Hematopoietic multipotent progenitor cell (in vitro differentiated cells): ENCODE results near the gene PHLPP2. TPM values are rescaled to one million over a fixed set of nuclear protein-coding genes. Genes with fewer than 3 reads are reported as not detected.
"Not testable (repeated sequence)": the region's sequence is repeated elsewhere in the genome, so short reads cannot be mapped to it uniquely, and the experiment has no call there.

Source experiments
- DNase-seq, 3 donors: peaks; one replicate each; pipeline ENCODE4 v3.0.0-alpha.2; 2011 to 2015; ENCODE audit warnings: low read depth in 2 of 3, low spot score in 2 of 3
- small RNA-seq: library from RNA; depleted of rRNA; stranded (forward); fragments of <200 nt; gene quantifications from one replicate; pipeline ENCODE3, GENCODE V24; 2012
- total RNA-seq: library from RNA; depleted of rRNA; stranded (reverse); fragments of >200 nt; gene quantifications from one replicate; pipeline ENCODE4 v1.2.3, GENCODE V29; 2012

PHLPP2 gene
- total RNA-seq, 1 donor = 3.8 TPM

DNA sequence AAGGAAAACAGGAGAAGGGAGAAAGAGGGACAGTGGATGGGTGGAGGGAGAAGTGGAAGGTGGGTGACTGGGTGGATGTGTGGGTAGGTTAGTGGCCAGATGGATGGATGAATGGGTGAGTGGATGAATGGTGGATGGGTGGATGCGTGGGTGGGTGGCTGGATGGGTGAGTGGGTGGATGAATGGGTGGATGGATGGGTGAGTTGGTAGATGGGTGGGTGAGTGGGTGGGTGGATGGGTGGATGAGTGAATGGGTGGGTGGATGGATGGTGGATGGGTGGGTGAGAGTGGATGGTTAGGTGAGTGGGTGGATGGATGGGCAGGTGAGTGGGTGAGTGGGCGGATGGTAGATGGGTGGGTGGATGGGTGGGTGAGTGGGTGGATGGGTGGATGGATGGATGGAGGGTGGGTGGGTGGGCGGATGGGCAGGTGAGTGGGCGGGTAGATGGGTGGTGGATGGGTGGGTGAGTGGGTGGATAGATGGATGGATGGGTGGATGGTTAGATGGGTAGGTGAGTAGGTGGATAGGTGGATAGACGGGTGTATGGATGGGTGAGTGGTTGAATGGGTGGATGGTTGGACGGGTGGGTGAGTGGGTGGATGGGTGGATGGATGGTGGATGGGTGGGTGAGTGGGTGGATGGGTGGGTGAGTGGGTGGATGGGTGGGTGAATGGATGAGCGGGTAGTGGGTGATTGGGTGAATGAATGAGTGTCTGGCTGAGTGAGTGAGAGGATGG, 99.2 kb downstream of the PHLPP2 start:
- DNase-seq = no peak

DNA sequence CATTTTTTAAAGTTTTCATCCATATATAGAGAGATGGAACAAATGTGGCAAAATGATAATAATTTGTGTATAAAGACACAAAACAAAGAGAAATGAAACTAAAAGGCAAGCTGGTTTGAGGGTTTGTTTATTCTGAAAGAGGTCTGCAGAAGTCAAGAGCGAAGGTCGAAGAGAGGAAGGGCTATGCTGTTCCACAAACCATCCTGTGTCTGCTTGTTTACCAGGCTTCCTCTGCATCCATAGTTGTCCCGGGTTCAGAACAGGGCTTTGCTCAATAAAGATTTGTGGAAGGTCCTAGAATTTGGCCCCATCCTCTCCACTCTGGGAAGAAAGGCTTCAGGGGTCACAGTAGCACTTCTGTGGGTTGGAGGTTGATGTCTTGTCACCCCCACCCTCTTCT, 100.9 kb downstream of the PHLPP2 start:
- no peak for DNase-seq

DNA sequence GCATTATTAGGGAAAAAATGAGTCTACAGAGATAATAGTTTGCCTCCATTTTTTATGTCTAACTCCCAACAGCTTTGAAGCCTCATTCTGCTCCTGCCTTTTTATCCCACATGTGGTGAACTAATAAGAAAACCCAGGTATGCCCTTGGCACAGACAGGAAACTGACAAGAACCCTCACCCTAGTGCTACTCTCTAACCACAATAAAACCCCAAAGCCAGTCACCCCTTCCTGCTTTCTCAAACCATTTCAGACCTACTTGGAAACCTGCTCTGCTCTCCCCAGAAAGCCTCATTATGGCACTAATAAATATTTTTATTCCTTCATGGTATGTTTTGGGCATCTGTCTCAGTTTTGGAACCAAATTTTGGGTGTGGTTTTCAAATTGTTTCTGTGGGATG, 102.4 kb downstream of the PHLPP2 start:
- DNase-seq = peak in 2 of 3 donors; percentile 23 to 26

DNA sequence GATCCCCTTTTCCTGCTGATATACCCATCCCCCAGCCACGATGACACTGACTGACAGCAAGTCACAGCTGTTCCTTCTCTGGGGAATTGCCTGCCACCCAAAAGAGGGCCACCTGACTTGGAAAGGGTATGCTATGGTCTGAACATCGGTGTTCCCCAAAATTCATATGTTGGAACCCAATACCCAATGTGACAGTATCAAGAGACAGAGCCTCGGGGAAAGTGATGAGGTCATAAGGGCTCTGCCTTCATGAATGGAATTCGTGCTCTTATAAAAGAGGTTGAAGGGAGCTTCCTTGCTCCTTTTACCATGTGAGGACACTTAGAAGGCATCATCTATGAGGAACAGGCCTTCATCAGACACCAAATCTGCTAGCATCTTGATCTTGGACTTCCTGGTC, 106.1 kb downstream of the PHLPP2 start:
- DNase-seq = no peak

DNA sequence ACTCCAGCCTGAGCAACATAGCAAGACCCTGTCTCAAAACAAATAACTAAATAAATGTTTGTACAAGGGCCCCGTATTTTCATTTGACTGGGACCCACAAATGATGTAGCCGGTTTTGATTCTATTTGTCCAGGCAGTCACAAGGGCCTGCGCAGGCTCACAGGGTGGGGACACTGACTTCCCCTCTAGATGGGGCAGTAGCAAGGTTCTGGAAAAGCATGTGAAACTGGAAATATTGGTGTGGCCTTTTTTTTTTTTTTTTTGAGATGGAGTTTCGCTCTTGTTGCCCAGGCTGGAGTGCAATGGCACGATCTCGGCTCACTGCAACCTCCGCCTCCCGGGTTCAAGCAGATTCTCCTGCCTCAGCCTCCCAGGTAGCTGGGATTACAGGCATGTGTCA, 109.5 kb downstream of the PHLPP2 start:
- not testable (repeated sequence) for DNase-seq

DNA sequence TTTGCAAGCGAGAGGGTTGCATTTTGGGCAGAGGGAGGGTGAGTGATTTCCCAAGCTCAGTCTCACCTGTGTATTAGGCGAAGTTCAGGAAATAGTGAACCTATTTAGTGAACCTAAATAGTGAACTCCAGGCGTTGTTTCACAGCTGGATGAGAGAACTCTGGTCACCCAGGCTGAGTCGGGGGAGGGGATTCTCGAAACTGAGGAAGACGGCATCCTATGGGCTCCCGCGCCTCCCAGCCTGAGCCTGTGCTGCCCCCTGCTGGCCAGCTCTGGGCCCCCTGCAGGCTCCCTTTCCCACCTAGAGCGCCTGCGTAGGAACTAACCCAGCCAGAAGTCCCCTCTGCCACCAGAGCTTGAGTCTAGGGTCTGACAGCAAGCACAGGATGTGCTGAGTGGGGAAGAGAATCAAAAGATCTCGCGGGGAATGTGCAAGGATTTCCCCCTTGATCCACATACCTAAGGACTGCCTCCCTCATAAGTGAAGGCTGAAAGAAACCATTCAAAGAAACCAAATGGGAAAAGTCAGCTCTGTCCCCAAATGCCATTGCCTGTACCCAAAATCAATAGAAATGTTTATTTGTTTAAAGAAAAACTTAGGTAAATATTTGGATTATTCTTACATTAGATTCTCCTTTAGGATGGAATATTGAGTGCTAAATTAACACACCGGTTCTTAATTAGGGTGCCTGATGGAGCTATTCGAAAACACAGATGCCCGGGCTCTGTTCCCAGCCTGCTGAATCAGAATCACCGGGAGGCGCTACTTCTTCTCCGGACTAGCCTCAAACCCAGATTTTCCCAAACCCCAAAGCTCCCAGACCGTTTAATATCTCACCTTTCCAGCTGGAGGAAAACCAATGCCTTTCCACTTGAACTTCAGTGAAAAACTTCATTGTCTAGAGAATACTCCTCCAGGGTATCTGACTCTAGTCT, 113.3 kb downstream of the PHLPP2 start:
- peak; percentile 53 to 75 (median 65) for DNase-seq

DNA sequence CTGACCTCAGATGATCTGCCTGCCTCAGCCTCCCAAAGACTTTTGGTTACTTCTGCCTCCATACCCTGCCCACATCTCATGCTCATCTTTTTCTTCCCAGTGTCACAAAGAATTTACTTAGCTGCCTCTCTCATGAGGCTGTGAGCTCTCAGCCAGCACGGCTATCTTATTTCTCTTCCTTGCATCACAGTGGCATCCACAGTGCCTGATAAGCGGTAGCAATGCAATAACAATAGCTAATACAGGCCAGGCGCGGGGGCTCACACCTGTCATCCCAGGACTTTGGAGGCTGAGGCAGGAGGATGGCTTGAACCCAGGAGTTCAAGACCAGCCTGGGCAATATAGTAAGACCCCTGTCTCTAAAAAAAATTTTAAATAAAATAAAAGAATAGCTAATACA, 114.1 kb downstream of the PHLPP2 start:
- no peak for DNase-seq

DNA sequence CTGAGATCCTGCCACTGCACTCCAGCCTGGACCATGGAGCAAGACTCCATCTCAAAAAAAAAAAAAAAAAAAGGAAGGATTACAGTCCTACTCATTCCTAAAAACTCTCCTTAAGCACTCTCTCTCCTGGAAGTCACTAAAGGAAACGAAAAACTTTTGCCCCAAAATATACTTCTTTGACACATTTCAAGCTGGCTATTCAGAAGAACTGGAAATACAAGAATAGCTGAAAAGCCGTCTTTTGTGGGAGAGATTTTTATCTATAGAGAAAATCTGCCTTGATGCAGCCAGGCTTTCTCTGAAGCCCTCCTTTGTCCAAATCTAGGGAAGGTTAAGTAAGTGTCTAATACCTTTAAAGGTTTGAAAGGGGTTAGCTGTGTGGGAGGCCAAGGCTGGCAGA, 115.4 kb downstream of the PHLPP2 start:
- DNase-seq = no peak

DNA sequence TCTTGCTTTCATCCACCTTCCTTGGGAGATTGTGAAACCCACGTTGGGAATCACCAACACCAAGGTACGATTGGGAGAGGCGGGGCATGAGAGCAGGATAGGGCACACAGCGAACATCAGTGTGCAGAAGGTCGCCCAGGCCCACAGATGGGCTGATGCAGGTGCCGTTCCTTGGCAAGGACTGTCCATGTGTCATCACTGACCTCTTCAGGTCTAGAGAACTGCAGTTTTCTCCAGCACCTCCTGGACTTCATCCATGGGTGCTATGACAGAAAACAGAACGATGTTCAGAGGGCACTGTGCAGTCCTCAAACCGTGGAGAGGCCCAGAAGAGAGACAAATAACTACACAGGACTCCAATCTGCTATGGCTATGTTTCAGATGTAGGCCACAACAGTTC, 123.7 kb downstream of the PHLPP2 start:
- no peak for DNase-seq

DNA sequence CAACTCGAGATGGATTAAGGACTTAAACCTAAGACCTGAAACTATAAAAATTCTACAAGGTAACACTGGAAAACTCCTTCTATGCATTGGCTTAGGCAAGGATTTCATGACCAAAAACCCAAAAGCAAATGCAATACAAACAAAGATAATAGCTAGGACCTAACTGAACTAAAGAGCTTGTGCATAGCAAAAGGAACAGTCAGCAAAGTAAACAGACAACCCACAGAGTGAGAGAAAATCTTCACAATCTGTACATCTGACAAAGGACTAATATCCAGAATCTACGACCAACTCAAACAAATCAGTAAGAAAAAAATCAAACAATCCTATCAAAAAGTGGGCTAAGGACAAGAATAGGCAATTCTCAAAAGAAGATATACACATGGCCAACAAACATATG, 126.1 kb downstream of the PHLPP2 start:
- DNase-seq = not testable (repeated sequence)

DNA sequence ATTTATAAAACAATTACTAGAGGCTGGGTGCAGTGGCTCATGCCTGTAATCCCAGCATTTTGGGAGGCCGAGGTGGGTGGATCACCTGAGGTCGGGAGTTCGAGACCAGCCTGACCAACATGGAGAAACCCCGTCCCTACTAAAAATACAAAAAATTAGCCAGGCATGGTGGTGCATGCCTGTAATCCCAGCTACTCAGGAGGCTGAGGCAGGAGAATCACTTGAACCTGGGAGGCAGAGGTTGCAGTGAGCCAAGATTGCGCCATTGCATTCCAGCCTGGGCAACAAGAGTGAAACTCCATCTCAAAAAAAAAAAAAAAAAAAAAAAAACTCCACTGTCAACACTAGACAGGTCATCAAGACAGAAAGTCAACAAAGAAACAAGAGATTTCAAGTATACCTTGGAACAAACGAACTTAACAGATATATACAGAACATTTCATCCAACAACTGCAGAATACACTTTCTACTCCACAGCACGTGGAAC, 129.1 kb downstream of the PHLPP2 start:
- DNase-seq = not testable (repeated sequence)

Small RNAs within 50 kb of the gene (small RNA-seq; reads per million reads assigned to genes)
- gene RNU6-208P = not detected
- gene SNORA70D = 0.20 reads per million
- gene SNORD71 = 2,912 reads per million, percentile 99 among the genes with 10 or more reads in this experiment

Other genes with a start within 250 kb of the PHLPP2 start
- 3.5 TPM for gene ZNF19, start 235.4 kb downstream of the PHLPP2 start, total RNA-seq
- gene CHST4, start 198.3 kb downstream of the PHLPP2 start, total RNA-seq = not detected
- gene TAT, start 147.6 kb downstream of the PHLPP2 start, total RNA-seq = not detected
- under 0.01 TPM for gene MARVELD3, start 98.5 kb downstream of the PHLPP2 start, total RNA-seq
- 40.7 TPM for gene AP1G1, start 84.1 kb upstream of the PHLPP2 start, total RNA-seq
- gene ATXN1L, start 121.3 kb upstream of the PHLPP2 start, total RNA-seq = 12.9 TPM
- 10.2 TPM for gene ZNF821, start 159.5 kb upstream of the PHLPP2 start, total RNA-seq
- 162 TPM for gene IST1, start 170.8 kb upstream of the PHLPP2 start, total RNA-seq